ENCODE results near the gene ASPSCR1.

The ASPSCR1 gene

DNA sequence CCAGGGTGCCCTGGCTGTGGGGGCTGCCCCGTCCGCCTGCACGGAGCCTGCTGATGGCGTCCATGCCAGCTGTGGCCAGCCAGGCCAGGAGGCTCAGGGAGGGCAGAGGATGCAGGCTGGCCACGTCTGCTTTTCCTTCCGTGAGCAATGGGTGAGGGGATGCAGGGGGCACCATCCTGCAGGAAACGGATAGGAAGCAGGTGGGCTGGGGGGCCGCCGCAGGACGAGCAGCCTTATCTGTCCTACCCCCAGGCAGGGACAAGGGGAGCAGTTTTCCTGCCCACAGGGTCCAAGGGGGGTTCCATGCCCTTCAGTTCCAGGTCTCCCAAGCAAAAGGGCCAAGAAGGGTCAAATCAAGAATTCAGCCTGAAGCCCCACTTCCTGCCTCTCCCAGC lies 81.4 kb downstream of the ASPSCR1 start:
- TF ChIP-seq FOXP2 (optimal IDR thresholded peaks at IDR 0.05; ENCODE audit: borderline replicate concordance, extremely low read depth, extremely low read length, insufficient read depth): no peak
- no peak for TF ChIP-seq SIN3A (IDR thresholded peaks at IDR 0.05; ENCODE audit: borderline replicate concordance, insufficient read depth, low read length)
- no peak for TF ChIP-seq TAF1 (IDR thresholded peaks at IDR 0.05; ENCODE audit: borderline replicate concordance, insufficient read depth, low read length)
- TF ChIP-seq, protein P1, sequence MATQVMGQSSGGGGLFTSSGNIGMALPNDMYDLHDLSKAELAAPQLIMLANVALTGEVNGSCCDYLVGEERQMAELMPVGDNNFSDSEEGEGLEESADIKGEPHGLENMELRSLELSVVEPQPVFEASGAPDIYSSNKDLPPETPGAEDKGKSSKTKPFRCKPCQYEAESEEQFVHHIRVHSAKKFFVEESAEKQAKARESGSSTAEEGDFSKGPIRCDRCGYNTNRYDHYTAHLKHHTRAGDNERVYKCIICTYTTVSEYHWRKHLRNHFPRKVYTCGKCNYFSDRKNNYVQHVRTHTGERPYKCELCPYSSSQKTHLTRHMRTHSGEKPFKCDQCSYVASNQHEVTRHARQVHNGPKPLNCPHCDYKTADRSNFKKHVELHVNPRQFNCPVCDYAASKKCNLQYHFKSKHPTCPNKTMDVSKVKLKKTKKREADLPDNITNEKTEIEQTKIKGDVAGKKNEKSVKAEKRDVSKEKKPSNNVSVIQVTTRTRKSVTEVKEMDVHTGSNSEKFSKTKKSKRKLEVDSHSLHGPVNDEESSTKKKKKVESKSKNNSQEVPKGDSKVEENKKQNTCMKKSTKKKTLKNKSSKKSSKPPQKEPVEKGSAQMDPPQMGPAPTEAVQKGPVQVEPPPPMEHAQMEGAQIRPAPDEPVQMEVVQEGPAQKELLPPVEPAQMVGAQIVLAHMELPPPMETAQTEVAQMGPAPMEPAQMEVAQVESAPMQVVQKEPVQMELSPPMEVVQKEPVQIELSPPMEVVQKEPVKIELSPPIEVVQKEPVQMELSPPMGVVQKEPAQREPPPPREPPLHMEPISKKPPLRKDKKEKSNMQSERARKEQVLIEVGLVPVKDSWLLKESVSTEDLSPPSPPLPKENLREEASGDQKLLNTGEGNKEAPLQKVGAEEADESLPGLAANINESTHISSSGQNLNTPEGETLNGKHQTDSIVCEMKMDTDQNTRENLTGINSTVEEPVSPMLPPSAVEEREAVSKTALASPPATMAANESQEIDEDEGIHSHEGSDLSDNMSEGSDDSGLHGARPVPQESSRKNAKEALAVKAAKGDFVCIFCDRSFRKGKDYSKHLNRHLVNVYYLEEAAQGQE (IDR thresholded peaks at IDR 0.05; ENCODE audit: insufficient read depth in 1 of 2, low read depth in 2 of 2, low read length in 2 of 2): no peak
- no peak for TF ChIP-seq POLR2AphosphoS5 (IDR thresholded peaks at IDR 0.05; ENCODE audit: low read depth, low read length)

DNA sequence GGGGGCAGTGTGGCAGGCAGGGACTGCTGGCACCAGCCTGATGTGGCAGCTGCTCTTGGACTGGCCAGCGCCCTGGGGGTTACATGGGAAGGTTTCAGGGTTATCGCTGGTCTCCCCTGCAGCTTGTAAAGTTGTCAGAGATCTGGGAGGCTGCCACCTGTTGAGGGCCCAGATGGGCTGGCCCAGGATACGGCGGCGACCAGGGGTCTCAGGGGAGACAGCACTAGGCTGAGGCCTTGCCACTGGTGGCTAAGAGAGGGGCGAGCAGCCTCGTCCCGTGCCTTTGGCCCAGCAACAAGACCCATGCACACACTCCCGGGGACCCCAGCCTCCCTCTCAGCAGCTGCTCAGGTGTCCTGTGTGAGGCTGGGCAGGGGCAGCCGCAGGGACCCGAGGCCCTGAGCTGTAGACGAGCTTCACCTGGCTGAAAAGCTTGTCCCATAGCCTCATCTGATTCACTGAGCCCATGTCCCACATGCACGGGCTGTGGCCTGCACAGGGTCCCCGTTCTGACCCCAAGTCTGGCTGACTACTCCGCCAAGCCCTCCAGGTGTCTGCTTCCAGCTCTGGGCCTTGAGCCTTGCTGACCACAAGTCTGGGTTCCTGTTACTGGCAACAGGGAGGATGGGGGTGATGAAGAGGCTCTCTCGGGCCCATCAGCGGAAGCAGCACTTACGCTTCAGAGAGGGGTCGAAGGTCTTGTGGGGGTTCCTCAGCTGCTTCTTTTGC lies 82.0 kb downstream of the ASPSCR1 start:
- no peak for TF ChIP-seq FOXP2 (optimal IDR thresholded peaks at IDR 0.05; ENCODE audit: borderline replicate concordance, extremely low read depth, extremely low read length, insufficient read depth)
- TF ChIP-seq, protein P1 (IDR thresholded peaks at IDR 0.05; ENCODE audit: insufficient read depth in 1 of 2, low read depth in 2 of 2, low read length in 2 of 2): no peak
- peak; percentile 31; the same call in 1 of the 2 replicates for TF ChIP-seq POLR2AphosphoS5 (IDR thresholded peaks at IDR 0.05; ENCODE audit: low read depth, low read length)
- TF ChIP-seq TAF1 (IDR thresholded peaks at IDR 0.05; ENCODE audit: borderline replicate concordance, insufficient read depth, low read length): no peak

DNA sequence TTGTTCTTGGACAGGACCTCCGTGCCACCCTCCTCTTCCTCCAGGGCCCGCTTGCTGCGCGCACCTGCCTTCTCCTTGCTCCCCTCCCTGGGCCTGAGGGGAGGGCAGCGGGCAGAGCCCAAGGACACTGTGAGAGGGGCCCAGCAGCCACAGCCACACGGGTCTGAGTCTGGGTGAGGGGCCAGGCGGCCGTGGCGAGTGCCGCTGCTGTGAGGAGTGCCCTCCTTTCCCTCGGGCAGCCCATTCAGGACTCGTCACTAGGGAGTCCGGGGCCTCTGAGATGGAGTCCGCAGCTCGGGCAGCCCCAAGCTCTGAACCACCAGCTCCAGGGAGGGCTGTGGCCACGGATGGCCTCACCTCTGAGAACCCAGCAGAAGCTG lies 82.6 kb downstream of the ASPSCR1 start:
- TF ChIP-seq, protein P1 (IDR thresholded peaks at IDR 0.05; ENCODE audit: insufficient read depth in 1 of 2, low read depth in 2 of 2, low read length in 2 of 2): no peak
- TF ChIP-seq TAF1 (IDR thresholded peaks at IDR 0.05; ENCODE audit: borderline replicate concordance, insufficient read depth, low read length): no peak
- TF ChIP-seq SIN3A (IDR thresholded peaks at IDR 0.05; ENCODE audit: borderline replicate concordance, insufficient read depth, low read length): no peak
- TF ChIP-seq POLR2AphosphoS5 (IDR thresholded peaks at IDR 0.05; ENCODE audit: low read depth, low read length): no peak
- TF ChIP-seq FOXP2 (optimal IDR thresholded peaks at IDR 0.05; ENCODE audit: borderline replicate concordance, extremely low read depth, extremely low read length, insufficient read depth): no peak

DNA sequence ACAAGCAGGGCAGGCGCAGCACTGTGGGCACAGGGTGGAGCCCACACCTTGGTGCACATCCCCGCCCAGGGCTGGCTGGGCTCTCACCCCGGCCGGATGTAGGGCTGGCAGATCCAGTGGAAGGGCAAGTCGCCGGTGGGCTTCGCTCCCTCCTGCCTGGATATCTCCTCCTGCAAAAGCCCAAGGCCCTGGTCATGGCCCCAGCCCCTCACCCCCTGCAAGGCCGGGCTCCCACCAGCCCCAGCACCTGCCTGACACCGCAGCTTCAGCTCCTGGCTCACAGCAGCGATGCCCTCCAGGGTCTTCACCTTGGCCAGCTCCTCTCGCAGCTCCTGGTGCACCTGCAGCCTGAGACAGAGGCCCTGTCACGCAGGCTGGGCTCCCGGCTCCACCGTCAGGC lies 83.2 kb downstream of the ASPSCR1 start:
- no peak for TF ChIP-seq SIN3A (IDR thresholded peaks at IDR 0.05; ENCODE audit: borderline replicate concordance, insufficient read depth, low read length)
- TF ChIP-seq, protein P1 (IDR thresholded peaks at IDR 0.05; ENCODE audit: insufficient read depth in 1 of 2, low read depth in 2 of 2, low read length in 2 of 2): no peak
- TF ChIP-seq TAF1 (IDR thresholded peaks at IDR 0.05; ENCODE audit: borderline replicate concordance, insufficient read depth, low read length): no peak
- no peak for TF ChIP-seq POLR2AphosphoS5 (IDR thresholded peaks at IDR 0.05; ENCODE audit: low read depth, low read length)
- TF ChIP-seq FOXP2 (optimal IDR thresholded peaks at IDR 0.05; ENCODE audit: borderline replicate concordance, extremely low read depth, extremely low read length, insufficient read depth): no peak
